SIG-M5 (cell line): ENCODE data around the gene PSMA7.

Experiments
- DNase-seq: peaks from one replicate; lab custom pipeline; 2025; lab: John Stamatoyannopoulos, UW

Gene PSMA7

DNA sequence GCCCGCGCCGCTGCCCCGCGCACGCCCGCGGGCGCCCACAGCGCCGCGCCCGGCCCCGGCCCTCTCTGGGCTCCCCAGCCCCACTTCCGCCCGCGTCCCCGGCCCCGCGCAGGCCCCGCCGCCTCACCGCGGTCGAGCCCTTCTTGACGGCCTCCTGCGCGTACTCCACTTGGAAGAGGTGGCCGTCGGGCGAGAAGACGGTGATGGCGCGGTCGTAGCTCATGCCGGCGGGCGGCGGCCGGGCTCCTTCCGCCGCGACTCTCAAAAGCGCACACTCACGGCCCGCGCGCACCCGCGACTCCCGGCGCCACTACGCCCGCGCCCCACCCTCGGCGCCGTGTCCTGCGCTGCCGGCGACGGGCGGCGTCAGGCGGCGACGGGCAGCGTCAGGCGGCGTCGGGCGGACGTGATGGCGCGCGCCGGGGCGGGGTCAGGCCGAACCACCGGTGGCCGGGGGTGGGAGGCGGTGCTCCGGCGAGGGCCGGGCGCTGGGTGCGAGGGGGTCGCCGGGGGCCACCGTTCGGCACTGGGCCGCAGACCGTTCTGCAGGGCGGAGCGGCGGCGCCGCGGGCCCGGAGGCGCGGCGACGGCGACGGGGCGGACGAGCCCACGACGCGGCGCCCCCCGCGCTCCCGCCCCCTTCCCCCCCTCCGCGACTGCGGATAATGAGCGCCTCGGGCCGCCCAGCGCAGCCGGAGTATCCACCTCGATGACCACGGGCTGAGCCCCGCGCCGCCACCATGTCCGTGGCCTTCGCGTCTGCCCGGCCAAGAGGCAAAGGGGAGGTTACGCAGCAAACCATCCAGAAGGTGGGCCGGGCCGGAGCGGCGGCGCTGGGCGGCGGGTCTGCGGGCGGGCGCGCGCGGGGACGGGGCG, at the start of gene PSMA7, which contains the start of gene SS18L1:
TSS of gene PSMA7 (minus strand) at position 314 of the 876 bp plus-strand sequence. CDS start at position 223, 91 bp downstream.
TSS of gene SS18L1 (plus strand) at position 689 of the 876 bp plus-strand sequence. CDS start at position 741, 52 bp downstream.
- DNase-seq = no peak

DNA sequence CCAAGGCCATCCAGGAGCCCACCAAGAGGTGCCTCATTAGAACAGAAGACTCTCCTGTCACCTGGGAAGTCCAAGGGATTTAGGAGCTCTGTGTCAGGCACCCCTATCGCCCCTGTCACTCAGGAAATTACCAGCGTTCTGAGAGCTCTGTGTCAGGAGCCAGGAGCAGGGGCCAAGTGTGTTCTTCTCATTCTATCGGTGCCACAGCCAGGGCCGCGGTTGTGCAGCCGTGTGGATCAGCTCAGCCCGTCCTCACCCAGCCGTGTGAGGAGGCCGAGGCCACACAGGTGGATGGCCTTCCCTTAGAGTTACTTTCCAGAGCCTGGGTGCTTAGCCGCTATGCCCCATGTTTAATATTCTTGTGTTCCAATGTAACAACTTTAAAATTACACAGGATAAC, 49.4 kb upstream of the PSMA7 start:
- DNase-seq = no peak

DNA sequence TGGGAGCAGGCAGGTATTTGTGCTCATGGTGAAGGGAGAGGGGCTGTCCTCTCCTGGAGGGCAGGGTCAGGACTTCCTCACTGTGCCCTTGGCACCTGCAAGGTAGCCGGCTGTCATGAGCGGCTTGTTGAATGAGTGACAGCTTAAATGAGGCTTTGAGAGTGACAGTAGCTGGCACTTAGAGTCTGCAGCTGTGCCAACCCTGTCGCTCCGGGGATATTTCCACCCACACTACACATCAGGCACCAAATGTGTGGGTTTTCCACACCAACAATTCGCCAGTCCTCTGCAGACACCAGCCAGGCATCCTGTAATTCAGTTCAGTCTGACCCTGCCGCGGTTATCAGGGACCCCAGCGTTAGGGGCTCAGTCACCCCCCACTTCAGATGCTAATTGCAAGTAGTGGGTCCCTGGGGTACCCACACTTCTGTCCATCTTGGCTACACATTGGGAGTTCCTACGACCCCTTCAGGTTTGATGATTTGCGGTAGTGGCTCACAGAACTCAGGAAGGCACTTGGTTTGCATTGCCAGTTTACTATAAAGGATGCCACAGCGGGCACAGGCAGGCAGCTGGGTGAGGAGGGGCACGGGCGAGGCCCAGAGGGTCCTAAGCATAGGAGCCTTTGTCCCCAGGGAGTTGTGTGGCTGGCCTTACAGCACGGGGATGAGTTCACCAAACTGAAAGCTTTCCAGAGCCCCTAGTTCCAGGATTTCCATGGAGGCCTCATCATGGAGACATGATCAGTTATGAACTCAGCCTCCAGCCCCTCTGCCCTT, 48.8 kb upstream of the PSMA7 start:
- no peak for DNase-seq

DNA sequence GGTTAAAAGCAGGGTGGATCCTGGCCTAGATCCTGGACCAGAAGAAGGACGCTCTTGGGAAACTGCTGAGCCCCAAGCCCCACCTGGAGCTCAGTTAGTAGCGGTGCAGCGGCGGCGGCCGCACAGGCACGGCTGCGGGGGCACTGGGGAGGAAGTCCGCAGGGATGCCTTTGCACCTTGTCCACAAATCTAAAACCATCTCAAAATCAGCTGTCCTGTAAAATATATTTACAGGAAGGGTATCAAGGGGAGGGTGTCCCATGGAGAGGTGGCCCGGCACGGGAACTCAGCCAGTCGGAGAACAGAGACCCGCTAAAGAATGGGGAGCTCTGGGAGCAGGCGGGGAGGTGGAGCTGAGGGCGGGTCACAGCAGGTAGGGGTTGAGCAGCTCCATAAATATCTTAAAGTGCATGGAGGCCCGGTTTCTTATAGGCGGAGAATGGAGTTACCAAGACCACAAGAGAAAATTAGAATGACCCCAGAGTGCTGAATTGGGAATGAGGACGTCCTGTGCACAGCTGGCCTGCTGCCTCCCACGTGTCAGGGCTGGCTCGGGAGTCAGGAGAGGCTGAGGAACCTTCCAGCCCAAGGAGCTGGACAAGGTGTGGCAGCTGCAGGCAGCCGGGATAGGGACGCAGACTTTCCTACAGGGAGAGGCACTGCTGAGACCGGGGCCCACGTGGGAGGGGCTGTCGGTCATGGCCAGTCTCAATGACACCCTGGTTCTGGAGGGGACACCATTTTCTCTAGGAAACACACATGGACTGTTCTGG, 47.6 kb upstream of the PSMA7 start:
- DNase-seq = no peak

DNA sequence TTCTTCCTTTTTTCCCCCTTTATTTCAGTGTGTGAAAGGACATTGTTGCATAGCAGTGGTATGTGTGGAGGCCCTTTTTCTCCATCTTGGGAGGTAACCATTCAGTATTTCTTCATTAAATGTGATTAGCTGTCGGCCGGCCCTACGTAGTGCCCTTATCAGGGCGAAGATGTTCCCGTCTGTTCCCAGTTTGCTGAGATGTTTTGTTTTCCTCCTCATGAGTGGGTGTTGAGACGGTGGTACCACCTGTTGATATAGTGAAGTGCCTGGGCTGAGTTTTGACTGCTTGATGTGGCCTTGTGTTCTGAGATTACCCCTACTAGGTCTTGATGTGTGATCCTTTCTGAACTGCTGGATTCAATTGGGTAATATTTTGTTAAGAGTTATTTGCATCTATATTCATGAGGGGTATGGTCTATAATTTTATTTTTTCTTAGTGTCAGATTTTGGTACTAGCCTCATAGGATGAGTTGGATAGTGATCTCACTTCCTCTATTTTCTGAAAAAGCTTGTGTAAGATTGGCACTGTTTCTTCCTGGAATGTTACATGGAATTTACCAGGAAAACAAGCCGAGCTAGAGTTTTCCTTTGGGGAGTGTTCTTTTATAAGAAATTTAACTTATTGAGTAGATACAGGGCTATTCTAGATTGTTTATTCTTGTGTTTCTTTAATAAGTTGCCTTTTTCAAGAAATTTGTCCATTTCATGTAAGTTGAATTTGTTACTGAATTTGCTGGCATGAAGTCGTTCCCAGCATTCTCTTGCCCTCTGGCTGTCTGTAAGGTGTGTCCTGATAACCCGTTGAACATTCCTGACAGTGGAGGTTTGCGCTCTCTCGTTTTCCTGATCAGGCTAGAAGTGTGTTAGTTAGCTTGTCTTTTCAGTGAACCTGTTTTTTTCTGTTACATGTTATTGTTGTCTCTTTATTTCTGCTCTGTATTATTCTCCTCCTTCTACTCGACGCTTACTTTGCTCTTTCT, 44.0 kb upstream of the PSMA7 start:
- no peak for DNase-seq

DNA sequence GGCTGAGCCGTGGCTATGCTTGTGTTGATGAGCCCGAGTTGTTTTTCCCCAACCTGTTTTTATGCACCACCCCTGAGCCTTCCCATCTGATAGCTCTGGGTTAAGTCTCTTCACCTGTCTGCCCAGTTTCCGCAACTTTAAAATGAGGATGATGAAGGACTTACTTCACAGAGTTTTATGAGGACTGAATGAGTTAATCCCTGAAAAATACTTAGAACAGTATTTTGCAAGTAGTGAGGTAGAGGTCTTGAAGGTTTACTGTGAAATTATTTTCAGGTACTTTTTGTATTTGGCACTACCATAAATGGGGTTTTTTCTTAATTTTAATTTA, 42.9 kb upstream of the PSMA7 start:
- no peak for DNase-seq

DNA sequence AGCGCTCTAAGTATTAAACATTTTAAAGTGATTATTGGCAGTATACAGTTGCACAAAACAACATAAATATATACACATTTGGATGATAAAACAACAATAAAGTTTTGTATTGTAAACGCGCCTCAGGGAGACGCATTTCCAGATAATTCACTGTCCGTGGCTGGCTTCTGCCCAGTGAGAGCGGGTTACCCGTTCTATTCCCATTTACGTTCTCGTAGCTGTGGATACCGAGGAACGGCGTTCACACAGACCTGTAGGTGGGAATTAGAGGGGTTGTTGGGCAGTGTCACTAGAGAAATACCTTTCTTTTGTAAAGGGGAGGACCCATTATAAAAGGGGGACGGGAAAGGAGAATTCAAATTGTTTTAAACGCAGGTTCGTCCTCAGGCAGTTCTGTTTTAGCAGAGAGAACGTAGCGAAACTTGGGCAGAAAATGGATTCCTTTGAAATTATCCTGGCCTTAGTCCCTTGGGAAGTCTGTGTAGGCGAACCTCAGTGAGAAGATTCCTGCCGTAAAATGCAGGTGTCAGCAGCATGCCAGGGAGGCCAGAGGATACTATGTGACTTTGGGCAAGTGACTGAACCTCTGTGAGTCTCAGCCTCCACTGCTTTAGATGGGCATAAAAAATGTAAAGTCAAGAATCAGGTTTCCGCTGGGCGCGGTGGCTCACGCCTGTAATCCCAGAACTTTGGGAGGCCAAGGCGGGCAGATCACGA, 40.4 kb upstream of the PSMA7 start:
- DNase-seq = no peak

DNA sequence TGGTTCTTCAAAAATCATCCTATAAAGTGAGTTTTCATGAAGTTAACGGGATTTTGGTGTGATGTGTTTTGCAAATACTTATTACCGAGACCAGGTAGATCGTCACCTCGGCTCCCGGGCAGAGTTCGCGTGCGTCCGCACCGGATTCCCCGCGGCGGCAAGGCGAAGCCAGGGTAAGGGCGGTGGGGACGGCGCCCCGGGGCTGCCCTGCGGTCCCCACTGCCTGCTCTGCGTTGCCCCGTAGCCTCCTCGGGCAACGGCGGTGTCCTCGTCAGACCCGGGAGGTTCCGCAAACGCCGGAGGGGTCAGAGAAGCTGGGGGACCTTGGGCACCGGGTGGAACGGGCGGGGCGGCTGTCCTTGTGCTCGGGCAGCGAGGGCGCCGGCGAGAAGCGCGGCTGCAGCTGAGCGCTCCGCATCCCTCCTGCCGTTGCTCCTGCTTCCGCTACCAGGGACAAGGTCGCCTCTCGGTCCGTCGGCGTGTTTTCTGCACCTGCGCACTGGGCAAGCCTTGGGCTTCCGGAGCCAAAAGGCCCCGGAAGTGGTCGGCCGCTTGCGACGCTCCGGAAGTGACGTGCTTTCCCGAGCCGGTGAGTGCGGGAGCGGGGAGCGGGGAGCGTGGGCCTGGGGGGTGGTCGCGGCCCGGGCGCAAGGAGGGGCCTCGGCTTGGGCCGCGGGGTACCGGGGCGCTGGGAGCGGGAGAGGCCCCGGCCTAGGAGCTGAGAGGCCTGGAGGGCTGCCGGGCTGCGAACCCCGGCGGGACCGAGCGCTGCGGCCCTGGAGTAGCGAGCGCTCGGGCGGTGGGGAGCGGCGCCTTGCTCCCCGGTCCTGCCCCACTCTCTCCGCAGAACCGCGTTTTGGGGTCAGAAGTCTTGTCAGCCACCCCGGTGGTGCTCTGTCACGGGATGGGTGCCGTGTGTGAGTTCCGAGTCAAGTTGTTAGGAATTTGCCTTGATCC, 39.6 kb upstream of the PSMA7 start, which contains the start of gene MTG2:
TSS of gene MTG2 (plus strand) at position 560 of the 957 bp plus-strand sequence. CDS start 10,393 bp downstream, outside the sequence.
- DNase-seq = peak; percentile 83

DNA sequence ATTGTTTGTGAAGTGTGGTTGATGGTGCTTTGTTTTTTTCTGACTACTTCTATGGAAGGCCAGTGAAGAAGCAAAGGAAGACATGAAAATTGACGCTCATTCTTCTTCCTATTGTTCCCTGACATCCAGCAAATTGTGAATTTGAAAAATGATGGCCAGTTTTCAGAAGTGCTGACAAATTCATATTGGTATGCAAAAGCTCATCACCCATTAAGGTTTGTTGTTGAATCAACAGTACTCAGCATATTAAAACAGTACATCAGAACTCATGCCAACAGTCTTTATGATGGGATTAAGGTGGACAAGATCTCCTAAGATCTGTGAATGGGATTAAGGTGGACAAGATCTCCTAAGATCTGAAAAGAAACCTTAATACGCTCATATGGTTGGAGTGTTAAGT, 38.6 kb upstream of the PSMA7 start:
- DNase-seq = no peak

DNA sequence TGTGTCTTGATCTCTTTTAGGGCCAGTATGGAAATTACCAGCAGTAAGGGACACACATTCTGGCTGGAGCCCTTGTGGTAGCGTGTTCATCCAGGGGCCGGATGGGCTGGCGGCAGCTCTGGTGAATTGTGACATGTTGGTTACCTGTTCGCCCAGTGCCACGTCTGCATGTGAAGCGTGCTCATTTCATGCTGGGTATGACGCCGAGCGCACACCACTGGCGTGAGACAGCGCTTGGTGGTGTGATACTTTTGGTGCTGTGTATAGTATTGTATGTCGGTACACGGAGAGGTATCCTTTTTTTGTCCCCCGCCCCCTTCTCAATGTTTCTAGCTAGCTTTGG, 35.9 kb upstream of the PSMA7 start:
- DNase-seq = no peak

DNA sequence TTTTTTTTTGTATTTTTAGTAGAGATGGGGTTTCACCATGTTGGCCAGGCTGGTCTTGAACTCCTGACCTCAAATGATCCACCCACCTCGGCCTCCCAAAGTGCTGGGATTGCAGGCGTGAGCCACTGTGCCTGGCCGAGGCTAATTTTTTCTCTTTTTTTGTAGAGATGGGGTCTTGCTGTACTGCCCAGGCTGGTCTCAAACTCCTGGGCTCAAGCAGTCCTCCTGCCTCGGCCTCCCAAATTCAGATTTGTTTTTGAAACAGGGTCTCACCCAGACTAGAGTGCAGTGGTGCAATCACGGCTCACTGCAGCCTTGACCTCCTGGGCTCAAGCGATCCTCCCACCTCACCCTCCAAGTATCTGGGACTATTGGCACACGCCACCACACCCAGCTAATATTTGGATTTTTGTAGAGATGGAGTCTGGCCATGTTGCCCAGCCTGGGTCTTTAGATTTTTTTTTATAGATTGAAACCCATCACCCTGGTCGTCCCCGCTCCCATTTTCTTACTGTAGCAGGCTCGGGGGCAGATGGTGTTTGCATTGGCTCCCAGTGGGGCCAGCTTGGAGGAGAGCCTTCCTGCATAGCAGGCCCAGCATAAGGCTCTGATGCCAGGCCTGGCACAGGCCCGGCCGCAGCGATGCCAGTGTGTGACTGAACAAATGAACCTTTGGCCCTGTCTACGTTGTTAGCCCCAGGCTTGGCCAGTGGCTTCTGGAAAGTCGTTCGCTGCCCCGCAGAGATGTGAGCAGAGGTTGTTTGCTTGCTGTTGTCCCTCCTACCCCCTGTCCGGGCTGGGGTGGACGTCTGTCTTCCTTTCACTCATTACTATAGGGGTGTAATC, 35.3 kb upstream of the PSMA7 start:
- no peak for DNase-seq

DNA sequence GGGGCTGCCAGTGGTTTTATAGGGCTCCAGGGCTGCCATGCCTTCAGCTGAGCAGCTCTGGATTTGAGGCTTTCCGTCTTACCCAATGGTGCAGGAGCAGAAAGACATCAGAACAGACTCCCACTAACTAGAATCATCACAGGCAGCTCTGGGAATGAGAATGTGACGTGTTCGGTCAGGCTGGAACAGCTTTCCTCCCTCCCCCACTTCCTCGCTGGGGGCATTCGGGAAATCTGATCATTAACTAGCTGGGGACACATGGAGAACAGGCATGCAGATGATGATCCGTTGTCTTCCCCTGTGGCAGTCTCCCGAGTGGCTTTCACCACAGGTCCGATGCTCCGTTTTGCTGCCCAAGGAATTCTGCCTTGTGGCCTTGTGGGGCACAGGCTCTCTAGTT, 34.1 kb upstream of the PSMA7 start:
- DNase-seq = no peak

DNA sequence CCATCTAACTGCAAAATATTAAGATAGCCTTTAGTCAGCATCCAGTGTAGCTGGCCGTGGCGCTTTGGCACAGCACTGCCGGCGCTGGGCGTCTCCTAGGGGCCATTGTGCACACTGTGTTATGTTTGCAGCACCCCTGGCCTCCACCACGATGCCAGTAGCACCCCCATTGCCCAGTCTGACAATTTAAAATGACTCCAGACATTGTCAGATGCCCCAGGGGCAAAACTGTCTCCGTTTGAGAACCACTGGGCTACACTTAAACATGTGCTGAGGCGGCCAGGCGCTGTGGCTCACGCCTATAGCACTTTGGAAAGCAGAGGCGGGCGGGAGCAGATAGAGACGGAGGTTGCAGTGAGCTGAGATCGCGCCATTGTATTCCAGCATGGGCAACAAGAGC, 33.7 kb upstream of the PSMA7 start:
- no peak for DNase-seq

DNA sequence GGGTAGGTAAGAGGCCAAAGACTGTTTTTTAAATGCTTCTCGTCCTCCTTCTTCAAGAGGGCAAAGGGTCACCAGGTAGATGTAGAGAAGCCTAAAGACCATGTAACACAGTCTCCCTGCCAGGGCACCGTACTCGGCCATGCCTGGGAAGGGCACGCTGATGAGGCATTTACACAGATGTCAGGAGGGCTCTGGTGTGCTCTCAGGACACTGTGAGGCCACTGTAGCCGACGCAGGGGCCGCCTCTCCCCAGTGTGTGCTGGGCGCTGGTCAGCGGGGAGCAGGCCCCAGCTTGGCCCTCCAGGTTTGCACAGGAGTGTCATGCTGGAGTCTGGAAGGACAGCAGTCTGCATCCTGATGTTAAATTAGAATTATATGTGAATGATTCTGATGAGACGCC, 32.5 kb upstream of the PSMA7 start:
- DNase-seq = no peak

DNA sequence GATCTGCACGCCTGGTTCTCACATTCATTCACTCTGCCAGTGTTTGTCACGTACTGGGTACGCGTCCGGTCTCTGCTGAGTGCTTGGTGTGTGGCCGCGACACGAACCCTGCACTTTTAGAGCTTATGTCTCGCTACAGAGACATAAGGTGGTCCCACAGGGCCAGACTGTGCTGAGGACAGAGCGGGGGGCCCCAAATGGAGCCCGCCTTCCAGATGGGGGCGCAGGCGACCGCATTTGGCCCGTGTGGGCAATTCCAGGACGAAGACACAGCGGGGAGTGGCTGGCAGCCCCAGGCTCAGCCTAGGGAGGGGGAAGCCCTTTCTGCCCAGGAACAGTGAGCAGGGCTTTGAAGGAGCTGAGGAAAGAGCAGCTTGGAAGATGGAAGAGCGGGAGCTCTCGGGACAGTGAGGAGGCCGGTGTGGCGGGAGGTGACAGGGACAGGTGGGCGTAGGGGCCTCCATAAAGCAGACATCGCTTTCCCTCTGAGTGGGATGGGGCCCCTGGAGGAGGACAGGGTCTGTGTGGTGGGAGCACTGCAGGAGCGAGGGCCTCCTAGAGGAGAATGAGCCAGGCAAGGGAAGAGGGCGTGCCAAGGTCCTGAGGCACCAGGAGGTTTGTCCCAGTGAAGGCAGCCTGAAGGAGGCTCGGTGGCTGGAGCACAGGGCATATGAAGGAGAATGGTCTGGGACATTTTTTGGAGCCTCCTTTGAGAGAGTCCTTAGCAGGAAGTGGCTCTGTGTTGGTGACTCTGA, 31.9 kb upstream of the PSMA7 start:
- no peak for DNase-seq

DNA sequence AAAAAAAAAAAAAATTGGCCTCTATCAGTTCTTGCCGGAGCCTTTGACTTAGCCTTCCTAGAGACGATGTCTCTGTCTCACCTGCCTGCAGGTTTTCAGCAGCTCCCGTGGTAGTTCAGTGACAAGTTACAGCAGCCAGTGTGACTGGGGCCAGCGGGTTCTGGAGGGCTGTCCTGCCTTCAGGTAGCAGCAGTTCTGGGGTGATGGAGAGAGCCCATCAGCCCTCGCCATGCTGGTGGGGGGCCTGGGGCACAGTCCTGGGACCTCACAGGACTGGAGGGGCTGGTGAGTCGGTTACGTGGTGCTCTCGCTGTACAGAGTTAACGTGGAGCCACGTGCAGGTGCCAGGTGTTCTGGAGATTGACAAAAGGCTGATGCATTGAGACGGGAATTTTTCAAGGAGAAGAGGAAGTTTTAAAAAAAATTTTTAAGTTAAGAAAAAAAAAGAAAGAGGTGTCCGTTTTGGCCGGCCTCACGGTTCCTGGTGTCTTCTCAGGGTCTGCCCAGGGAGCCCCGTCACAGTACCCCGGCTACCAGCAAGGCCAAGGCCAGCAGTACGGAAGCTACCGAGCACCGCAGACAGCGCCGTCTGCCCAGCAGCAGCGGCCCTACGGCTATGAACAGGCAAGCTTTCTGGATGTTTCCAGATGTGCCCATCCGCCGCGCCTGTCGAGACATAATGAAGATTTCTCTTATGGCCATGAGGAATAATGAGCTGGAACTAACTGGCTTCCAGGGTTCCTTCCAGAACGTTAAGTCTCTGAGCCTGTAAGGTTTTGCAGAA, 31.0 kb upstream of the PSMA7 start:
- DNase-seq = no peak

DNA sequence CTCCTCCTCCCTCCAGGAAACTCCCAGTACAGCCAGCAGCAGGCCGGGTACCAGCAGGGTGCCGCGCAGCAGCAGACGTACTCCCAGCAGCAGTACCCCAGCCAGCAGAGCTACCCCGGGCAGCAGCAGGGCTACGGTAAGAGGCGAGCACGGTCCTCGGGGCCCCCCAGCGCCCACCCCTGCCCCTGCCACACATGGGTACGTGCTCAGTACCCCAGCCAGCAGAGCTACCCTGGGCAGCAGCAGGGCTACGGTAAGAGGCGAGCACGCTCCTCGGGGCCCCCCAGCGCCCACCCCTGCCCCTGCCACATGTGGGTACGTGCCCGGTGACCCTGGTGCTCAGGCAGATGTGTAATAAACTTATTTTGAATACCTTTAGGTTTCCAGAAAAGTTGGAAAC, 29.5 kb upstream of the PSMA7 start:
- DNase-seq = no peak
